H1 (cell line): Measurements from ENCODE around the gene CCDC91. TPM values are rescaled to one million over a fixed set of nuclear protein-coding genes. Genes with fewer than 3 reads are reported as not detected.

Source experiments
- CTCF ChIA-PET: fragments of 300-600 bp; sonication (Branson Sonifier 250); formaldehyde crosslinking; loops from one replicate; lab custom pipeline; 2021; ENCODE audit not compliant: partially characterized antibody; lab: Charles Lee
- POLR2A ChIA-PET: fragments of 300-600 bp; sonication (Branson Sonifier 250); formaldehyde crosslinking; loops from one replicate; lab custom pipeline; 2021; ENCODE audit warnings: inconsistent platforms; ENCODE audit not compliant: partially characterized antibody; lab: Charles Lee
- DNase-seq, 2 experiments: peaks; one replicate each; pipeline versions ENCODE4 v3.0.0 to v3.0.0-alpha.2; 2010 to 2022; ENCODE audit warnings: low spot score in 2 of 2, low read depth in 1 of 2, mixed read lengths in 1 of 2
- FAIRE-seq: peaks from 2 replicates; lab custom pipeline; 2011; peaks lifted over from hg19 to GRCh38; lab: Jason Lieb, UNC
- H2AFZ ChIP-seq: 2 replicates; pipeline ENCODE4 v1.8.1; 2012; ENCODE audit warnings: low read length, inconsistent platforms
- H2AK5ac ChIP-seq: 2 replicates; pipeline ENCODE4 v1.6.1; 2013; ENCODE audit warnings: low read depth, low read length
- H2BK120ac ChIP-seq: replicated peaks from 2 replicates; pipeline ENCODE3; 2013; ENCODE audit warnings: low read depth, low read length, inconsistent platforms
- H2BK12ac ChIP-seq: 2 replicates; pipeline ENCODE4 v1.6.1; 2013; ENCODE audit warnings: low read depth, low read length
- H2BK15ac ChIP-seq: 2 replicates; pipeline ENCODE4 v1.6.1; 2013; ENCODE audit warnings: low read length
- H2BK20ac ChIP-seq: 2 replicates; pipeline ENCODE4 v1.6.1; 2013; ENCODE audit warnings: low read length
- H2BK5ac ChIP-seq: 2 replicates; pipeline ENCODE4 v1.6.1; 2013; ENCODE audit warnings: low read depth, low read length
- H3K14ac ChIP-seq: 2 replicates; pipeline ENCODE4 v1.6.1; 2013; ENCODE audit warnings: inconsistent platforms; ENCODE audit not compliant: insufficient read length
- H3K18ac ChIP-seq: 2 replicates; pipeline ENCODE4 v1.6.1; 2013; ENCODE audit warnings: low read length; ENCODE audit errors: extremely low read depth
- H3K23ac ChIP-seq: 2 replicates; pipeline ENCODE4 v1.6.1; 2013; ENCODE audit warnings: inconsistent platforms; ENCODE audit not compliant: insufficient read length
- H3K23me2 ChIP-seq: 2 replicates; pipeline ENCODE4 v1.6.1; 2013; ENCODE audit warnings: low read depth, low read length
- H3K27ac ChIP-seq: 2 replicates; pipeline ENCODE4 v1.6.1; 2011; ENCODE audit warnings: low read depth, low read length, inconsistent platforms
- H3K27me3 ChIP-seq, 4 experiments: replicated peaks in 1 of 4; 1 replicate in 1 of 4; 2 replicates in 3 of 4; pipeline versions ENCODE4 v1.6.1 to v1.8.1; 2011 to 2013; ENCODE audit warnings: low read length in 3 of 4, mild to moderate bottlenecking in 3 of 4, inconsistent platforms in 2 of 4, mixed read lengths in 2 of 4, moderate library complexity in 1 of 4; ENCODE audit not compliant: control insufficient read depth in 3 of 4, insufficient read depth in 3 of 4; ENCODE audit errors: extremely low read depth in 1 of 4
- H3K36me3 ChIP-seq, 4 experiments: 2 replicates each; pipeline versions ENCODE4 v1.6.1 to v1.8.1; 2011 to 2013; ENCODE audit warnings: mild to moderate bottlenecking in 4 of 4, low read length in 3 of 4, moderate library complexity in 2 of 4, control low read depth in 1 of 4, inconsistent platforms in 1 of 4; ENCODE audit not compliant: insufficient read depth in 4 of 4, control insufficient read depth in 2 of 4
- H3K4ac ChIP-seq: replicated peaks from 2 replicates; pipeline ENCODE3; 2013; ENCODE audit warnings: low read length, low read depth, mixed read lengths, inconsistent platforms; ENCODE audit not compliant: insufficient read length
- H3K4me1 ChIP-seq, 4 experiments: replicated peaks in 1 of 4; 1 replicate in 1 of 4; 2 replicates in 3 of 4; pipeline versions ENCODE4 v1.6.1 to v1.8.1; 2011 to 2013; ENCODE audit warnings: low read length in 3 of 4, inconsistent platforms in 2 of 4, mixed read lengths in 1 of 4; ENCODE audit not compliant: insufficient read depth in 4 of 4, control insufficient read depth in 3 of 4
- H3K4me2 ChIP-seq, 2 experiments: 2 replicates each; pipeline versions ENCODE4 v1.6.1 to v1.8.1; 2011 to 2013; ENCODE audit warnings: low read depth in 2 of 2, low read length in 2 of 2, control low read depth in 1 of 2, inconsistent platforms in 1 of 2, mild to moderate bottlenecking in 1 of 2; ENCODE audit not compliant: insufficient read depth in 1 of 2
- H3K4me3 ChIP-seq, 4 experiments: fragments of 200-600, 300-600 bp in 1 of 4; sonication (generic), shearing (Covaris generic), sonication (Bioruptor Twin) in 1 of 4; 2 replicates each; pipeline versions ENCODE4 v1.5.1 to v1.8.1; 2011 to 2016; ENCODE audit warnings: low read length in 4 of 4, low read depth in 3 of 4, control low read depth in 2 of 4, inconsistent platforms in 2 of 4, mild to moderate bottlenecking in 2 of 4, mixed read lengths in 1 of 4, moderate library complexity in 1 of 4; ENCODE audit not compliant: insufficient read depth in 2 of 4; ENCODE audit errors: extremely low read depth in 1 of 4
- H3K56ac ChIP-seq: replicated peaks from 2 replicates; pipeline ENCODE3; 2013; ENCODE audit warnings: low read depth, mild to moderate bottlenecking, mixed read lengths, low read length, inconsistent platforms; ENCODE audit not compliant: insufficient read length
- H3K79me1 ChIP-seq: 2 replicates; pipeline ENCODE4 v1.6.1; 2013; ENCODE audit warnings: low read depth, low read length, control low read depth
- H3K79me2 ChIP-seq, 2 experiments: 2 replicates each; pipeline versions ENCODE4 v1.6.1 to v1.8.1; 2012 to 2013; ENCODE audit warnings: low read length in 2 of 2, mild to moderate bottlenecking in 2 of 2, inconsistent platforms in 1 of 2; ENCODE audit not compliant: insufficient read depth in 2 of 2, control insufficient read depth in 1 of 2
- H3K9ac ChIP-seq, 4 experiments: replicated peaks in 1 of 4; 1 replicate in 1 of 4; 2 replicates in 3 of 4; pipeline versions ENCODE4 v1.6.1 to v1.8.1; 2011 to 2013; ENCODE audit warnings: low read depth in 3 of 4, low read length in 3 of 4, control low read depth in 2 of 4, mild to moderate bottlenecking in 2 of 4, moderate library complexity in 2 of 4, inconsistent platforms in 1 of 4; ENCODE audit errors: extremely low read depth in 1 of 4
- H3K9me3 ChIP-seq, 2 experiments: 2 replicates each; pipeline versions ENCODE4 v1.6.1 to v1.8.1; 2012 to 2013; ENCODE audit warnings: mild to moderate bottlenecking in 2 of 2, moderate library complexity in 2 of 2, control low read depth in 1 of 2, inconsistent platforms in 1 of 2, low read depth in 1 of 2, low read length in 1 of 2, mixed read lengths in 1 of 2; ENCODE audit not compliant: insufficient read depth in 2 of 2
- H4K20me1 ChIP-seq, 2 experiments: replicated peaks in 1 of 2; 2 replicates each; pipeline versions ENCODE3 to v1.8.1; 2011 to 2013; ENCODE audit warnings: inconsistent platforms in 2 of 2, low read length in 2 of 2, mild to moderate bottlenecking in 1 of 2; ENCODE audit not compliant: insufficient read depth in 2 of 2, control insufficient read depth in 1 of 2
- H4K5ac ChIP-seq: 2 replicates; pipeline ENCODE4 v1.6.1; 2013; ENCODE audit warnings: low read length, low read depth, mixed read lengths, inconsistent platforms; ENCODE audit not compliant: insufficient read length
- H4K8ac ChIP-seq: 2 replicates; pipeline ENCODE4 v1.8.0; 2013; ENCODE audit warnings: mild to moderate bottlenecking, moderate library complexity, low read length, inconsistent platforms; ENCODE audit not compliant: insufficient read depth; ENCODE audit errors: extremely low read depth
- H4K91ac ChIP-seq: replicated peaks from 2 replicates; pipeline ENCODE3; 2013; ENCODE audit warnings: low read length, mixed read lengths, inconsistent platforms; ENCODE audit not compliant: insufficient read length
- ATF2 ChIP-seq: IDR thresholded peaks from 2 replicates; pipeline ENCODE4 v1.6.1; 2012; ENCODE audit warnings: low read length, inconsistent platforms
- EZH2 ChIP-seq: fragments of 200-600 bp; sonication (generic); IDR thresholded peaks from 2 replicates; pipeline ENCODE4 v1.7.1; 2012; ENCODE audit warnings: low read depth, mild to moderate bottlenecking, moderate library complexity, low read length, inconsistent platforms; ENCODE audit not compliant: severe bottlenecking
- HDAC6 ChIP-seq: IDR thresholded peaks from one replicate; pipeline ENCODE4 v1.7.1; 2012; ENCODE audit warnings: low read depth, mild to moderate bottlenecking, inconsistent platforms, low read length, moderate library complexity
- JUND ChIP-seq: IDR thresholded peaks from 2 replicates; pipeline ENCODE4 v1.6.1; 2011; ENCODE audit warnings: mild to moderate bottlenecking, improper control_type of control experiment, low read length
- KDM1A ChIP-seq: fragments of 200-600, 300-600 bp; sonication (generic); IDR thresholded peaks from 2 replicates; pipeline ENCODE4 v1.7.1; 2016; ENCODE audit warnings: mild to moderate bottlenecking, low read length, borderline replicate concordance
- KDM5A ChIP-seq: fragments of 200-600 bp; IDR thresholded peaks from 2 replicates; pipeline ENCODE4 v1.7.1; 2012; ENCODE audit warnings: mild to moderate bottlenecking, low read length, inconsistent platforms, mixed read lengths
- POLR2AphosphoS5 ChIP-seq: IDR thresholded peaks from 2 replicates; pipeline ENCODE4 v1.6.1; 2011; ENCODE audit warnings: low read depth, low read length
- SIX5 ChIP-seq: IDR thresholded peaks from 2 replicates; pipeline ENCODE4 v1.6.1; 2011; ENCODE audit warnings: mild to moderate bottlenecking, low read depth, low read length
- SP4 ChIP-seq: IDR thresholded peaks from 2 replicates; pipeline ENCODE4 v1.6.1; 2012; ENCODE audit warnings: low read length, inconsistent platforms
- TEAD4 ChIP-seq: IDR thresholded peaks from 2 replicates; pipeline ENCODE4 v1.6.1; 2012; ENCODE audit warnings: low read depth, low read length, inconsistent platforms, mixed read lengths
- WGBS, 2 experiments: shearing (Covaris generic) in 1 of 2; methylation state at CpG; one replicate each; pipeline versions ENCODE4 v1.1.6 to v1.1.7; 2013 to 2015; ENCODE audit warnings: low lambda C conversion rate in 2 of 2, mixed read lengths in 2 of 2, inconsistent platforms in 1 of 2, low coverage in 1 of 2, missing lambda C conversion rate in 1 of 2; ENCODE audit not compliant: insufficient replicate concordance in 2 of 2, insufficient coverage in 1 of 2, insufficient read length in 1 of 2; ENCODE audit errors: extremely low coverage in 1 of 2, missing lambda C conversion rate in 1 of 2; 5-methylcytosine and 5-hydroxymethylcytosine counted together
- polyA plus RNA-seq, 7 experiments: library from polyadenylated mRNA; depleted of rRNA in 3 of 7; stranded (reverse) in 5 of 7; unstranded in 2 of 7; fragments of >200 nt in 5 of 7; fragments of 200-250 nt in 2 of 7; gene quantifications; 1 replicate in 5 of 7; 2 replicates in 1 of 7; 4 replicates in 1 of 7; pipeline versions ENCODE4 v1.2.1 to v1.2.3, GENCODE V29; 2011 to 2013; ENCODE audit warnings: missing spikeins in 2 of 7, mixed read lengths in 2 of 7
- total RNA-seq: library from RNA; stranded (reverse); fragmentation: NEBNext Ultra II Directional; extraction: Animal tissue kit (Norgen Biotek cat#: 25700); gene quantifications from 2 replicates; pipeline ENCODE4 v1.2.1, GENCODE V29; 2021
- TF ChIP-seq, protein P1 (sequence below): IDR thresholded peaks from 2 replicates; pipeline ENCODE4 v1.6.1; 2011; ENCODE audit warnings: low read length, improper control_type of control experiment
- TF ChIP-seq, protein P2 (sequence below): IDR thresholded peaks from 2 replicates; pipeline ENCODE4 v1.6.1; 2012; ENCODE audit warnings: inconsistent platforms

CCDC91 gene
- total and polyA plus RNA-seq, 2 of the 8 experiments (the other 6 are each of a cell fraction or from before 2014, with no cell fraction given): 8.6 to 23.1 TPM

- Histone ChIP-seq H2BK12ac (no peak overlapping the region), H3K14ac (no peak overlapping the region), H3K23me2 (peaks cover 1% of the 10 kb centered on the region; the same call in 1 of the 2 replicates), H2BK15ac (no peak overlapping the region), H3K4me2 (no peak overlapping the region), H2BK5ac (no peak overlapping the region), H4K20me1 (no peaks in the 10 kb centered on the region), H3K4me1 (no peaks in the 10 kb centered on the region), H3K18ac (no peak overlapping the region), H3K79me1 (no peaks in the 10 kb centered on the region; the same call in 1 of the 2 replicates), H3K9ac (no peak overlapping the region), H4K5ac (no peak overlapping the region), H2AFZ (no peak overlapping the region), H3K56ac (no peak overlapping the region), H3K4me3 (no peak overlapping the region), H3K4ac (no peak overlapping the region), H4K91ac (no peak overlapping the region), H2AK5ac (no peak overlapping the region), H3K23ac (no peak overlapping the region), H3K27ac (no peak overlapping the region), H2BK120ac (no peak overlapping the region), H2BK20ac (no peak overlapping the region), H3K36me3 (peaks cover 0 to 6% (median 1%) of the 10 kb centered on the region in 4 experiments; a peak in 2 of 8 replicates), H3K79me2 (no peaks in the 10 kb centered on the region), H4K8ac (no peak overlapping the region), H3K9me3 (no peaks in the 10 kb centered on the region), H3K27me3 (no peaks in the 10 kb centered on the region)
- 78% methylated on average over 3 of the region's 3 CpGs; no CpG with 5 or more reads in 1 of the 2 experiments for WGBS, 2 experiments
- ChIA-PET POLR2A (no interaction called here), CTCF (no interaction called here)
- no peak for FAIRE-seq
- TF ChIP-seq, protein P1, sequence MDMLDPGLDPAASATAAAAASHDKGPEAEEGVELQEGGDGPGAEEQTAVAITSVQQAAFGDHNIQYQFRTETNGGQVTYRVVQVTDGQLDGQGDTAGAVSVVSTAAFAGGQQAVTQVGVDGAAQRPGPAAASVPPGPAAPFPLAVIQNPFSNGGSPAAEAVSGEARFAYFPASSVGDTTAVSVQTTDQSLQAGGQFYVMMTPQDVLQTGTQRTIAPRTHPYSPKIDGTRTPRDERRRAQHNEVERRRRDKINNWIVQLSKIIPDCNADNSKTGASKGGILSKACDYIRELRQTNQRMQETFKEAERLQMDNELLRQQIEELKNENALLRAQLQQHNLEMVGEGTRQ: no peak
- TF ChIP-seq ATF2: no peak
- TF ChIP-seq, protein P2, sequence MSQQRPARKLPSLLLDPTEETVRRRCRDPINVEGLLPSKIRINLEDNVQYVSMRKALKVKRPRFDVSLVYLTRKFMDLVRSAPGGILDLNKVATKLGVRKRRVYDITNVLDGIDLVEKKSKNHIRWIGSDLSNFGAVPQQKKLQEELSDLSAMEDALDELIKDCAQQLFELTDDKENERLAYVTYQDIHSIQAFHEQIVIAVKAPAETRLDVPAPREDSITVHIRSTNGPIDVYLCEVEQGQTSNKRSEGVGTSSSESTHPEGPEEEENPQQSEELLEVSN: no peak
- TF ChIP-seq EZH2: no peak
- no peak for TF ChIP-seq JUND
- no peak for TF ChIP-seq POLR2AphosphoS5
- TF ChIP-seq KDM5A: no peak
- no peak for TF ChIP-seq SIX5
- TF ChIP-seq SP4: no peak
- no peak for TF ChIP-seq KDM1A
- TF ChIP-seq TEAD4: no peak
- TF ChIP-seq HDAC6: no peak
- no peak for DNase-seq
Observed at GRCh38 chr12:28318273-28318672, 128.0 kb downstream of the CCDC91 start.
